ENCODE data around the gene TM9SF2.

GRCh38 chr13:99486996-99487395 is 14.3 kb upstream of the TM9SF2 start:
- no peak for TF ChIP-seq CTCF (IDR thresholded peaks at IDR 0.05; ENCODE audit: low read length)
- TF ChIP-seq EZH2 (IDR thresholded peaks at IDR 0.05; ENCODE audit: borderline replicate concordance, low read length) = no peak

Data from OCI-LY1 (cell line).